OCI-LY7 (cell line): ENCODE results near the gene NOXO1.

Experiments
- EZH2phosphoT487 ChIP-seq: fragments of 200-600 bp; sonication (generic); IDR thresholded peaks from 2 replicates; pipeline ENCODE4 v1.6.1; 2018; ENCODE audit warnings: low read depth, borderline replicate concordance, mild to moderate bottlenecking, mixed run types, antibody characterized with exemption, low read length, moderate library complexity, mixed read lengths
- TF ChIP-seq, protein P1 (sequence below): fragments of 200-600 bp; sonication (generic); conservative IDR thresholded peaks from 2 replicates; pipeline ENCODE4 v1.5.1; 2014; ENCODE audit warnings: mild to moderate bottlenecking, antibody characterized with exemption, low read length, moderate library complexity, mixed read lengths

DNA sequence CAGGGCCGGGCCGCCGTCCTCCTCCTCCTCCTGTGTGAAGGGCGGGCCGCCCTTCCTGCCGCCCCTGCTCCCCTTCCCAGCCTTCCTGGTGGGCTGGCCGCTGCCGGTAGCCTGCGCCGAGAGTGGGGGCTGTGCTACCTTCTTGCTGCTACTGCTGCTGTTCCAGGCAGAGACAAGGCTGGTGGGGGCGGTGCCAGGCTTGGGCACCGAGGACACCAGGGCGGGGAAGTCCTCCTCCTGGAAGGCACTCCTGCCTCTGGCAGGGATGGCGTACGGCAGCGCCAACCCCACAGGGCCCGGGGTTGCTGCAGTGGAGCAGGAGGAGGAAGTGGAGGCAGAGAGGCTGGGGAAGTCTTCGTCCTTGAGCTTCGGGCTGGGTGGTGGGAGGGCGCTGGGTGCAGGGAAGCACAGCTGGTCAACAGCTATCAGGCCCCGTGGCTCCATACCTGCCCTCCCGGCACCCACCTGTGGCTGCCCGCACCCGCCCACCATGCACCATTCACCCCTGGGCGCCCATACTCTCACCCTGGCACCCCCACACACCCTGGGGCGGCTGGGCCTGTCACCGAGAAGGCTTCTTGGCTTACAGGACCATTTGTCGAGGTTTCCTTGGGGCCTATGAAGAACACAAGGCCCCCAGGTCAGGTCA, 18.7 kb upstream of the NOXO1 start:
- TF ChIP-seq, protein P1, sequence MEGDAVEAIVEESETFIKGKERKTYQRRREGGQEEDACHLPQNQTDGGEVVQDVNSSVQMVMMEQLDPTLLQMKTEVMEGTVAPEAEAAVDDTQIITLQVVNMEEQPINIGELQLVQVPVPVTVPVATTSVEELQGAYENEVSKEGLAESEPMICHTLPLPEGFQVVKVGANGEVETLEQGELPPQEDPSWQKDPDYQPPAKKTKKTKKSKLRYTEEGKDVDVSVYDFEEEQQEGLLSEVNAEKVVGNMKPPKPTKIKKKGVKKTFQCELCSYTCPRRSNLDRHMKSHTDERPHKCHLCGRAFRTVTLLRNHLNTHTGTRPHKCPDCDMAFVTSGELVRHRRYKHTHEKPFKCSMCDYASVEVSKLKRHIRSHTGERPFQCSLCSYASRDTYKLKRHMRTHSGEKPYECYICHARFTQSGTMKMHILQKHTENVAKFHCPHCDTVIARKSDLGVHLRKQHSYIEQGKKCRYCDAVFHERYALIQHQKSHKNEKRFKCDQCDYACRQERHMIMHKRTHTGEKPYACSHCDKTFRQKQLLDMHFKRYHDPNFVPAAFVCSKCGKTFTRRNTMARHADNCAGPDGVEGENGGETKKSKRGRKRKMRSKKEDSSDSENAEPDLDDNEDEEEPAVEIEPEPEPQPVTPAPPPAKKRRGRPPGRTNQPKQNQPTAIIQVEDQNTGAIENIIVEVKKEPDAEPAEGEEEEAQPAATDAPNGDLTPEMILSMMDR, result no peak
- TF ChIP-seq EZH2phosphoT487, result no peak
